GM12874 (cell line): ENCODE results near the gene ZSCAN25.

Experiments
- TF ChIP-seq, protein P1 (sequence below): IDR thresholded peaks from 2 replicates; pipeline ENCODE4 v1.5.1; 2011; ENCODE audit warnings: low read depth, mild to moderate bottlenecking, control low read depth, low read length, moderate library complexity; ENCODE audit not compliant: insufficient read depth

ZSCAN25 gene

DNA sequence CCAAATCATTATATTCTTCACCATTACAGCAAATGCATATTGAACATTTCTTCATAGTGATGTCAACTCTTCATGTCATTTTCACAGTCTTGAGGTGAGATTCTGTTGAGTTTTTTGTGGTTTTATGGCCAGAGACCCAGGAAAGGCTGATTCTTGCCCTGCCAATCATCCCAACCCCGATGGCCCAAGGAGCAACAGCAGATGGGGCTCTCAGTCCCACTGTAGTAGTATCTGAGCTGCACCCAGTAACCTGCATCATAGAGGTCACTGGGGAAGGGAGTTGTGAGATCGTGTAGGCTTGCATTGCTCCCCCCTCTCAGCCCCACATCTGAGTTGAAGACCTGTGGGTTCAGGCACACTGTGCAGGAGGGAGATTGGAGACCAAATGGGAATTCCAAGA is 26.7 kb downstream of the ZSCAN25 start:
- TF ChIP-seq, protein P1, sequence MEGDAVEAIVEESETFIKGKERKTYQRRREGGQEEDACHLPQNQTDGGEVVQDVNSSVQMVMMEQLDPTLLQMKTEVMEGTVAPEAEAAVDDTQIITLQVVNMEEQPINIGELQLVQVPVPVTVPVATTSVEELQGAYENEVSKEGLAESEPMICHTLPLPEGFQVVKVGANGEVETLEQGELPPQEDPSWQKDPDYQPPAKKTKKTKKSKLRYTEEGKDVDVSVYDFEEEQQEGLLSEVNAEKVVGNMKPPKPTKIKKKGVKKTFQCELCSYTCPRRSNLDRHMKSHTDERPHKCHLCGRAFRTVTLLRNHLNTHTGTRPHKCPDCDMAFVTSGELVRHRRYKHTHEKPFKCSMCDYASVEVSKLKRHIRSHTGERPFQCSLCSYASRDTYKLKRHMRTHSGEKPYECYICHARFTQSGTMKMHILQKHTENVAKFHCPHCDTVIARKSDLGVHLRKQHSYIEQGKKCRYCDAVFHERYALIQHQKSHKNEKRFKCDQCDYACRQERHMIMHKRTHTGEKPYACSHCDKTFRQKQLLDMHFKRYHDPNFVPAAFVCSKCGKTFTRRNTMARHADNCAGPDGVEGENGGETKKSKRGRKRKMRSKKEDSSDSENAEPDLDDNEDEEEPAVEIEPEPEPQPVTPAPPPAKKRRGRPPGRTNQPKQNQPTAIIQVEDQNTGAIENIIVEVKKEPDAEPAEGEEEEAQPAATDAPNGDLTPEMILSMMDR: no peak

DNA sequence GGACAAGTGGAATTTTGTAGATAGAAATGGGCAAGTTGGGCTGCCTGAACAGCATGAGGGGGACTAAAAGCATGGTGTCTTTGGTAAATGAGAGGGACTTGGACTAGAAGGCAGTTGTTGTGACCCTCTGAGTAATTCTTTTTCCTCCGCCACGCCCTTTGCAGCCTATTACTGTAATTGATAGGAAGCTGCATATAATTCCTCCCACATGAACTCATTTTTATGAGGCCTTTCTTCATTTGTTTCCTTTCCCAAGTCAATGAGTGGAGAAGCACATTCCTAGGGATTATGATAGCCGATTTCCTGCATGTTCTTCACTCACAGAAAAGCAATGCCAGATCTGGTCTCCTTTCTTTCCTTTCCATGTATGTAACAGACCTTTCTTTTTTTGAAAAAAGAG is 27.7 kb downstream of the ZSCAN25 start:
- TF ChIP-seq, protein P1: no peak

- TF ChIP-seq, protein P1: no peak
Measured at GRCh38 chr7:99645590-99645989, 28.8 kb downstream of the ZSCAN25 start.

- TF ChIP-seq, protein P1: no peak
Measured at GRCh38 chr7:99648843-99649242, 32.1 kb downstream of the ZSCAN25 start.

DNA sequence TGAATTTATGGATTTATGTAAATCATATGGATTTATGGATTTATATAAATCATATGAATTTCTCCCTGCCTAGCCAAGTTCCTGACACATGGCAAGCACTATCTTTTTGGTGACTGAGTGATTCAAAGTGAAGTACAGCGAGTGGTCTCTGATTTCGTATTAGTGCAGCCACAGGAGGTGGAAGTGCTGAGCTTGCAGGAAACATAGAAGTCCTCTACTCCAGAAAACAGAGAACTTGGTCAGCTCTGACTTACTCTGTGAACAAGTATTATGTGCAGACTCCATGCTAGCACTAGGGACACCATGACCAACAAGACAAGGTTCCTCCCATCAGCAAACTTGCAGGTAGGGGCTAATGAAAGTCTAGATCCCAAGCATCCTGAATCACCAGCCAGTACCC is 34.5 kb downstream of the ZSCAN25 start:
- TF ChIP-seq, protein P1: no peak

- TF ChIP-seq, protein P1: no peak
Measured at GRCh38 chr7:99652671-99653070, 35.9 kb downstream of the ZSCAN25 start.

DNA sequence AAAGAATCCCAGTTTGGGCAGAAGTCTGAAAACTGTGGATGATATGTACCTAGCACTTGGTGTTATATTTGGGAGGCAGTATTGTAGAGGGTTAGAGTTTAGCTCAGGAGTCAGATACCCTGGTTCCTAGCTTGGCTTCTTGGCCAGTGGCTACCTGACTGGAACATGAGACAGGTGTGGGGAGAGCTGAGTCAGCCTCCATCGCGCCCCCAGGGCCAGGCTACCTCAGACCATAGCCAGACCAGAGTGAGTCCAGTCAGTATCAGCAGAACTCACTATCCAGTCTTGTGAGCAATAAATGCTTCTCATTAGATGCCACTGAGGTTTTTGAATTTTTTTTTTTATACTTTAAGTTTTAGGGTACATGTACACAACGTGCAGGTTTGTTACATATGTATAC is 37.0 kb downstream of the ZSCAN25 start:
- TF ChIP-seq, protein P1: no peak

- TF ChIP-seq, protein P1: no peak
Measured at GRCh38 chr7:99665312-99666012, 48.7 kb downstream of the ZSCAN25 start.
